Suprapubic skin (tissue), 3 donors: ENCODE results near the gene AQP12A.

Experiments used
- CTCF ChIP-seq, 2 donors: fragments of 200-600 bp in 1 of 2; fragments of 450-650 bp in 1 of 2; sonication (generic) in 1 of 2; IDR thresholded peaks; one replicate each; pipeline ENCODE4 v1.5.1; 2016 to 2019; ENCODE audit warnings: antibody characterized with exemption in 2 of 2, mild to moderate bottlenecking in 1 of 2, moderate library complexity in 1 of 2
- EP300 ChIP-seq: sonication (generic); formaldehyde crosslinking; IDR thresholded peaks from one replicate; pipeline ENCODE4 v1.6.1; 2017; ENCODE audit warnings: antibody characterized with exemption
- POLR2A ChIP-seq, 2 donors: fragments of 450-650 bp; IDR thresholded peaks; one replicate each; pipeline ENCODE4 v1.6.1; 2017; ENCODE audit warnings: antibody characterized with exemption in 2 of 2, mild to moderate bottlenecking in 2 of 2, moderate library complexity in 2 of 2

GRCh38 chr2:240717681-240718581 is 26.3 kb downstream of the AQP12A start:
- no peak for TF ChIP-seq CTCF (IDR thresholded peaks at IDR 0.05)
- TF ChIP-seq POLR2A (IDR thresholded peaks at IDR 0.05): no peak
- no peak for TF ChIP-seq EP300
